HG02870 (cell line): Measurements from ENCODE around the gene RBMS3.

Experiments
- ATAC-seq: cut with Tn5 transposase; IDR thresholded peaks from one replicate; pipeline ENCODE4 v1.9.1; 2021; ENCODE audit warnings: mild to moderate bottlenecking, moderate library complexity; ENCODE audit not compliant: unreplicated experiment

RBMS3 gene

DNA sequence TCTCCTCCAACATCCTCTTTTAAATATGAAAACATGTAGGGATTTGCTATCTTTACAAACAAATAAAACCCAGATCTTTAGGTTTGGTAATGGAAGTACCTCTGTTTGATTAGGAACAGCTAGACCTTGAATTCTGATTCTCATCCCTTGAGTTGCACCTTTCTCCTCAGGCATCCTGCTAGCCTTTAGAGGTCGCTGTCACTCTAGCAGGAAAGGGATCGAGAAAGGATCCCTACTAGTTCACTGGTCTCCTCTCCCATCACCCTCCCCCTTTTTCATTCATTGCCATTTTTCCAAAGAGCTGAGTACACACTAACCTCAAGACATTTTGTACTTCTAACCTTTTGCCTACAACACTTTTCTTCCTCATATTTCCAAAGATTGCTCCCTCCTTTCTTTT, 569.8 kb downstream of the RBMS3 start:
- no peak for ATAC-seq

DNA sequence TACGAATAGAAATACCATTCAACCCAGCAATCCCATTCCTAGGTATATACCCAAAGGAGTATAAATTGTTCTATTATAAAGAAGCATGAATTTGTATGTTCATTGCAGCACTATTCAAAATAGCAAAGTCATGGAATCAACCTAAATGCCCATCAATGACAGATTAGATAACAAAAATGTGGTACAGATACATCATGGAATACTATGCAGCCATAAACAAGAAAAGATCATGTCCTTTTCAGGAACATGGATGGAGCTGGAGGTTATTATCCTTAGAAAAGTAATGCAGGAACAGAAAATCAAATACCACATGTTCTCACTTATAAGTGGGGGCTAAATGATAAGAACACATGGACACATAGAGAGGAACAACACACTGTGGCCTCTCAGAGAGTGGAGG, 571.9 kb downstream of the RBMS3 start:
- no peak for ATAC-seq

DNA sequence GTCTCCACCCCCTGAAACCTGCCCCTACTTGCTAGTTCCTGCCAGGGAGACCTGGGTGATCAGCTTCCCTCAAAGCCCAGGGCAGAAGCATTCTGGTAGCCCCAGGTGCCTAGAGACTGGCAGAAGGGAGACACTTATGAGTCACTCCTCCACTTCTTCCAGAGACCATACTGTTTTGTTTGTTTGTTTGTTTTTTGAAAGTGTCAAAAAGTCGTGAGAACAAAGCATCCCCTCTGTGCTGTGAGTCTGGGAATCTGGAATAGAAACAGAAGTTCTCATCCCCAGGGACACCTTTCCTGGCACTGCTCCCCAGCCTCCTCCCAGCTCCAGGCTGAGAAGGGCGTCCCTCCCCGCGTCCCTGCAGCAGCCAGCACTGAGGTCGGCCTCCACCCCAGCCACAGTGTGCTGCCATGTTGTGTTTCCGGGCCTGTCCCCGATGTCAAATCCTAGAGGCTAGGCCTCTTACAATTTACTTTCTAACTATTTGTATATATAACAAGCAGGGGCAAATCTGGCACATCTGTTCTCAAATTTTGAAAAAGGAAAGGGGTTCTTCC, 573.0 kb downstream of the RBMS3 start:
- no peak for ATAC-seq

DNA sequence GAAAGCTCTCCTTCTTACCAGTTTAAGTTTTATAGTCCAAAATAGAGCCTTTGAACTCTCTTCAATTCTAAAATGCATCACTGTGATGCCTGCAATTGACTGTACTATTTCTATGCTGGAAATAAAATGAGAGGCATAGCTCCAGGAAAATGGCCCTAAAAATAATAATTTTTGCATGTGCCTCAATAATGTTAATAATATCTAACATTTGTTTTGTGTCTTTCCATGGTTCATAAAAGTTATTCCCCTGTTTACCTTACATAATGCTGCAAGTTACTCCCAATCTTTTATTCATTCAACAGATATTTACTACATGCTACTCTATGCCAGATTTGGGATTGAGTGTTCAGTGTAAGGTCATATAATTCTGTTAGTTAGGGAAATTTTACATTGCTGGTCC, 574.0 kb downstream of the RBMS3 start:
- no peak for ATAC-seq

DNA sequence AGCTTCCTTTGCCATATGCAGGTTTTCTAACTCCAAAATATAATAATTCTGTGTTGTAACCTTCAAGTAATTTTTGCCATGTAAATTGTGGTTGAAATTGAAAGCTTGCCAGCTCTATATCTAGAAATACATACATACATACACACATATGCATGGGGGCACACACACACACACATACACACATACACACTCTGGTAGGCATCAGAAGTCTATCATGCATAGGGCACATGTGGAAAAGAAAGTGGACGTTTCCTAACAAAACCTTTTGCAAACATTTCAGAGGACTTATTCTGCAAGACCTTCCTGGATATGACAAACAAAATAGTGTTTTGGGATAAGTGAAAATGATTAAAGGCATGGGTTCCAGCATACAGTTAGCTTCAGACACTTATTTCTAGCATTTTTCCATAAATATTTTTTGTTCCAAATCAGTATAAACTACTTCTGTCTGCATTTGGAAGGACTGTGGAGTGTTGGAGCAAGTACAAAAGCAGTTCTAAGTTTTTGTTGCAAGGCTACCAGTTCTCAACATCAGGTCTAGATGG, 578.9 kb downstream of the RBMS3 start:
- no peak for ATAC-seq

DNA sequence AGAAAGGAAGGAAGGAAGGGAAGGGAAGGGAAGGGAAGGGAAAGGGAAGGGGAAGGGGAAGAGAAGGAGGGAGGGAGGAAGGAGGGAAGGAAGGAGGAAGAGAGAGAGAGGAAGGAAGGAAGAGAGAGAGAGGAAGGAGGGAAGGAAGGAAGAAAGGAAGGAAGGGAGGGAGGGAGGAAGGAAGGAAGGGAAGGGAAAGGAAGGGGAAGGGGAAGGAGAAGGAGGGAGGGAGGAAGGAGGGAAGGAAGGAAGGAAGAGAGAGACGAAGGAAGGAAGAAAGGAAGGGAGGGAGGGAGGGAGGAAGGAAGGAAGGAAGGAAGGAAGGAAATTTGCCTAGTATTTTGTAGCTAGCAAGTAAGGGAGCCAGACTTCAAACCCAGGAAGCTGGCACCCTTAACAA, 583.9 kb downstream of the RBMS3 start:
- ATAC-seq = no peak

DNA sequence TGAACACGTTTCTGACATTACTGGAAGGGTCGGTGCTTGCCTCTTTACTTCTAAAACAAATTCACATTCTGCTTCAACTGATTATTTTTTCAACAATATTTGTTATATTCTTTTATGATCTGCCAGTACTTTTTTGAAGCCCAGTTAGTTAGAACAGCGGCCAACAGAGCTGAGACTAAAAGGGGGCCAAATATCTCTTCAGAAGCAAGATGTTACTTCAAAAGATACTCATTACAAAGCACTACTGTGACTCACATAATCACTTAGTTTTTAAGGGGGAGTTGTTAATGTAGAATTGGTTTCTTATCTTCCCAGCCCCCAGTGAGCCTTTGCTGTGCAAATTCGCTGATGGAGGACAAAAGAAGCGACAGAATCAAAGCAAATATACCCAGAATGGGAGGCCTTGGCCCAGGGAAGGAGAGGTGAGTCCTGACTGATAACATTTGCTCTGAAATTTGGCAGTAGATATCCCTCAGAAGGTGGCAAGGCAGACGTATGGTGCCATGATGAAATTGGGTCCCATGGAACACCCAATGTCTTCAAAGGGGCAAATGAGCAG, 587.8 kb downstream of the RBMS3 start:
- no peak for ATAC-seq

DNA sequence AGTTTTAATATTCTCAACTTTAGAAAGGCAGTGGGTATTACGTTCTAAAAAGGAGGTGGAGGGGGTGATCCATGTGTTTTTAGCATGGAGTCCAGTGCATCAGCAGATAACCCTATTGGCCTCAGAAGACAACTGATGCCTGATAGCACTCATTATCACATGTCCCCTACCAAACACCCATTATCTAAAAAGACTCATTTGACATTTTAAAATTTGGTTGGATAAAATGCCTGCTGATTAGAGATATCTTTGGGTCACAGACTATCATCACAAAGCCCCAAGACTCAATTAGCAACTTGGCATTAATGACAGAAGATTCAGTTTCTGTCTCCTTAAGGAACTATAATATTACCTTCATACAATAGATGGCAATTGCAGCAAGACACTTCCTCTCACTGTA, 589.3 kb downstream of the RBMS3 start:
- no peak for ATAC-seq

DNA sequence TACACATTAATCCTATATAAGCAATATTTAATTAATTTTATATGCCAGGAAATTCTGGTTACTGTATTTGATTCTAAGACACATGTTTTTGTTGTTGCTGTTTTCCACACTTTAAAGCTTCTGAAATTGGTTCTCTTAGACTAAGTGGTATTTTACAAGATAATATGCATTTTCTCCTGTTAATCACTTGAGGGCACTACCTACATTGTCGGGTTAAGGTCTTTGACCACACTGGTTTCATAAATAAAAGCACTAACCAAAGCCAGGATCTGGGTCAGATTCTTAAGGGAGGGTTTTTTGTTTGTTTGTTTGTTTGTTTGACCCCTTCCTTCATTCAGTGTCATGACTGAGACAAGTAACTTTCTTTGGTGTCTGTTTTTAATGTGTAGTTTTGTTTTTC, 590.2 kb downstream of the RBMS3 start:
- no peak for ATAC-seq

DNA sequence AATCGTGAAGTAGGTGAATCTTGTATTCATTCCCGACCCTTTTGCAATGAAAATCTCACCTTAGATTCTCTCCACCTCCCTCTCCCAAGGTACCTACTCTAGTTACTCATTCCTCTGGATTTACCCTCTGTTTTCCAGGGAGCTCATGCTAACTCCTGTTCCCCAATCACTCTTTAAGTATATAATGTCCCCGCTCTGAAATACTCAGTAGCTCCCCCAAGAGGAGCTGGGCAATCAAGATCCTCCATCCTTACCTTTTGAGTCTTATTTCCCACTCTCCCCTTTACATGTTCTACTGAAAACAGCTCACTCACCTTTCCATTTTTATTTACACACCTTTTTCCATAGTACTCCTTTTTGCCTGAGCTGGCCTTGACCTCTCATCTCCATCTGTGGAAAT, 599.9 kb downstream of the RBMS3 start:
- no peak for ATAC-seq

DNA sequence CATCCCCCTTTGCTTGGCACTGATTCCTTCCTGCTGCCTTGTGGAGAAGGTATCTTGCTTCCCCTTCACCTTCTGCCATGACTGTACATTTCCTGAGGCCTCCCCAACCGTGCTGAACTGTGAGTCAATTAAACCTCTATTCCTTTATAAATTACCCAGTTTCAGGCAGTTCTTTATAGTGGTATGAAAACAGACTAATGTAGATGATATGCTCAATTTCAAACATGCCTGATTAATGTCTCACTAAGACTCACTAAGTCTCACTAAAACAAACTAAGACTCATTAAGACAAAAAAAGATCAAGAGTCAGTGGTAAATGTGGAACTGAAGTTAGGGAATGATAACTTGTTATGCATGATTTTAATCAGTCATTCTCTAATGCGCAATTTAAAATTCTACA, 606.6 kb downstream of the RBMS3 start:
- ATAC-seq = no peak

DNA sequence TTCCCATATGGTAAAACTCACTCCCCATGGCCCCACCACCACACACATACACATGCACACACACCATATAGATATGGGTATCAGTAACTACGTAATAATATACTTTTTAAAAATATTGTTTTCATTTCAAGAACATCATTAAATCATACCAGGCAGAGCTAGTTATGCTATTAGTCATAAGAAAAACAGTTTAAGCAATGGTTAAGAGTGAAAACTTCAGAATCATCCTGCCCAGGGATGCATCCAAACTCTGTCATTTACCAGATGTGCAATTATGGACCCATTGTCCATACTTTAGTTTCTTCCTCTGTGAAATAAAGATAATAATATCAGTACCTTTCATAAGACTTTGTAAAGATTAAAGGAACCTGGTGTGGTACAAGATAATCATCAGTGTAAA, 608.3 kb downstream of the RBMS3 start:
- ATAC-seq = no peak

DNA sequence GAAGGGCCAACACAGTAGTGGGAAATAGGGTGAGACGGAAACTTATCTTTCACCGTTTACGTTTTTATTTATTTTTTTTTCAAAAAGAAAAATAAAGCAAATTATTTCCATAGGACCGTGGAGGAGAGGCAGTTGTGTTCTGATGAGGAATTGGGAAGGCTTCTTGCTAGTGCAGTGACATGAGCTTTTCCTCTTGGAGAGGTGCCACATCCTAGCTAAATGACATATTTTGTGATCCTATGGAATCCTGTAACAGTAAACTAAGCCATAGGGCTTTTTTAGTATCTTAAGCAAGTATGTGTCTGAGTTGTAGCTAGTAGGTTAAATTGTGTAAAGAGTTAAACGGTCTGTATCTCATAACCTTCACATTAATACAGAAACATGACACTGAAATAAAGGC, 609.9 kb downstream of the RBMS3 start:
- ATAC-seq = no peak

DNA sequence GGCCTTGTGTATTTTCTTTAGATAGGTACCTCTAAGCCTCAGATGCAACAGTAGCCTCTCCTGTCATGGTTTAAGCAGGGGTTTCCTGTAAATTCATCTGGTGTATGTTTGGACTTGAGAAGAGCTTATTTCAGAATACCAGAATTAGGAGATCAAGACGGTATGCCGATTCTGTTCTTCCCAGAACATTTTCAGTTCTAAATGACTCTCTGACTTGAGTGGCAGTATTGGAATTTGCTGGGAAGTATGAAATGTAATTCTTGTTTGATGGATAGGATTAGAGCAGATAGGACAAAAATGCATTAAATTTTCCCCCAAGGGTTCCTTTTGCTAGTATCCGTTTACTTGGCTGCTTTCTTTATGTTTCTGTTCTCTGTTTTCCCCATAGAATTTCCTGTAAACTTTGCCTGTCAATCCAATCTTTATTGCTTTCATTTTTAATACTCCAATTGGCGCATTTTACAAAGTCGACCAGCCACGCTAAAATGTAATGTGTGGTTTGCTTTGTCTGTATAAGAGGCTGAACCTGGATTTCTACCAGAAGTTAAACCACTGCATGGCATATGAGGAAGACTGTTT, 612.2 kb downstream of the RBMS3 start:
- no peak for ATAC-seq

DNA sequence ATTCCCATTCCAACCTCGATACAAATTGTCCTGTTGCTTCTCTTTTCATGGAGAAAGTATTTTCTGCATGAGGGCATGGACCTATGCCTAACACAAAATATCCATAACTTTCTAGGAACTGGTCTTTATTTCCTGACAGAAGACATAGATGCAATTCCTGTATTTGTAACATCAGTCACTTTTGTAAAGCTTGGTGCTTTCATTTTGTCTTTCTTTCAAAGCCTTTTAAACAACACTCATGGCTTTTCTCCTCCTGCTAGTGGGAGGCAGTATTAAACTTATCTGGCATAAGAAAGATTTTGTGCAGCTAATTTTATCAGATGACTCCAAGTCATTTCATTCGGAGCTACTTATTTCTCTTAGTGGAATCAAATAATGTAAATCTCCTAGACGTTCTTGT, 616.0 kb downstream of the RBMS3 start:
- no peak for ATAC-seq

DNA sequence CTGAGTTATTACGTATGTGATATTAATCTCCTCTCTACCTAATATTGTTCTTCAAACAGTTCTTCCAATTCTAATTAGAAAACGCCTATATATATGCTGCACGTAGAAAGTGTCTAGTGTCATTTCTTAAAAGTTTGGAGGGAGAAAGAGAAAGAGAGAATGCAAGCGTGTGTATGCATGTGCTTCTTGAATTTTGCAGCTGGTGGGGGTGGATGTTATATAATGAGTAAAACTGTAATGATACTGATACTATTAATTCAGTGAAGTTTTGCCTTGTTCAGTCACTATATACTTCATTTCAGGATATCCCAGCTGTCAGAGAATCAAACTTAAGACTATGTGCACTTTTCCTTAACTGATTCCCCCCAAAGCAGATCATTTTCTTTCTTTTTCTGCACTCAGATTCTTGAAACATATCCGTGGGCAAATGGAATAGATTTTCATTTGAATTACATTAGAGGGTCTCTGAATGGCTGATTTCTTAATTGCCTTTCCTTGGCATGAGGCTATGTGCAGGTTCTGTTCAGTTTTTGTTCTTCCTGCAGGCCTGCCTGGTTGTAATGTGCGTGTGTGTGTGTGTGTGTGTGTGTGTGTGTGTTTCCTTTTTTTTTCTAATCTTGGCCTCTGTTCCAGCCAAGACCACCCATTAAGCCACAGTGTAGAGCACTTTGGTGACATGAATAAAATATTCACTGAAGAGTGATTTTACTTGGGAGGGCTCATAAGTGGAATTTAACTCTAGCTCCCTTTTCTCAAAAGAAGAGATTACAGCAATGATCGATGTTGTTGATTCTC, 617.5 kb downstream of the RBMS3 start:
- ATAC-seq = no peak

DNA sequence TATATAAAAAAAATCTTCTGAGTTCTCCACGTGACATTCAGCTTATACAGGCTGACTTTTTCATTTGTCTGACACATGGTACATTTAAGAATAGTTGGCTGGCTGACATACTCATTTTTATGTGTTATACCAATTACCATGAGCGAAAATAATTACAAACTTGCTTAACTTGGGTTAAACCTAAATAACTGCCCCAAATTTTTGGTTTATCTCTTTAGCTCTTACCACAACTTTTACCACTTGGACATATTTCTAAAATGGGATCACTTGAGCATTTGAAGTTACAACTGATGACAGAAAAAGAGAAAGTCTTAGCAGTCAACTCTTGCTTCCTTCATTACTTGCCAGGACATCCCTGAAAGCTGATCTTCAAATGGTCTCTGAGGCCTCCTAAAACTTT, 618.1 kb downstream of the RBMS3 start:
- ATAC-seq = no peak

DNA sequence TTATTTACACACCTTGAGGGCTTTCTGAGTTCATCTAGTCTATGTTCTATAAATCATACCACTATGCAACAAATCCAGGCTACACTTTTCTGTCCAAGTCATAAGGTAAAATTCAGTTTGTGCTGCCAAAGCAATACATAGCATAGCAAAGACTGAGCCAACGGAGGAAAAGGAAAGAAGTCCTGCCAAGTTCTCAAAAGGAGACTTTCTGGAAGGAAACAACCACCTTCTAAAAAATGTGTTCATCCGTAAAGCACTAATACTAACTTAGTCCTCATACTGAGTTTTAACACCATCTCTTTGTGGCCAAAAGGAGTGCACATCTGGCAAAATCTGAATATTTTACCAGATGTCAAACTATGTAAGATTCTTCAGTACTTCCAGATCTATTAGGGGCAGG, 620.2 kb downstream of the RBMS3 start:
- no peak for ATAC-seq

DNA sequence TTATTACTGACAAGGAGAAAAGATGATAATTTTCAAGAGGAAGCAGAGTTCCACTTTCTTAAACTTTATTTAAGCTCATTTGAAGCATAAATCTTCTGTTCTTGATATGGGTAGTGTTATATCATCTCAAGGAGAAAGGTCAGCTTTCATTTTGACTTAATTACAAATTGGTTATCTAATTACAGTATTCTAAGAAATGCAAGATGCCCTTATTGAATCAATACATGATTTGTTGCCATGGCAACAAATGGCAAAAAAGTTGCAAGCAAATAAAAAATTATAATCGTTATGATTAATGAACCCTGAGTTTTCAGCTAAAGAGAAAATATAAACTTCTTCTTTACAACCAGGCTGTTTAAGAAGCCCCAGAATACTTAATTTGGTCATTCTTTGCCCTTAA, 622.7 kb downstream of the RBMS3 start:
- ATAC-seq = no peak

DNA sequence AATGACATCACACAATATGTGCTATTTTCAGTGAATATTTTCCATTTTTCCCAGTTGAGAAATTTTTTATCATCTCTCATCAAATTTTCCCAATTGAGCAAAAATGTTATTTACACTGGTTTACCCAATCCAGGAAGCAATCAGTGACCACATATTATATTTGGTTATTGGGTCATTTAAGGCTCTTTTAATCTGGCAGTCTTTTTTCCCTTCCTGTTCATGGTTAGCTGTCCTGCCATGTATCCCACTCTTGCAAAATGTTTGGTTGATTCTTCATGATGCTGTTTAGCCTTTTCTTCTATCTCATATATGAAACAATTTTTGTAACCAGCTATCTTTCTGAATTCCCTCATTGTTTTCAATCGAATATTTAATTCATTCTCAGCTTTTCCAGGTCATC, 626.0 kb downstream of the RBMS3 start:
- ATAC-seq = no peak

DNA sequence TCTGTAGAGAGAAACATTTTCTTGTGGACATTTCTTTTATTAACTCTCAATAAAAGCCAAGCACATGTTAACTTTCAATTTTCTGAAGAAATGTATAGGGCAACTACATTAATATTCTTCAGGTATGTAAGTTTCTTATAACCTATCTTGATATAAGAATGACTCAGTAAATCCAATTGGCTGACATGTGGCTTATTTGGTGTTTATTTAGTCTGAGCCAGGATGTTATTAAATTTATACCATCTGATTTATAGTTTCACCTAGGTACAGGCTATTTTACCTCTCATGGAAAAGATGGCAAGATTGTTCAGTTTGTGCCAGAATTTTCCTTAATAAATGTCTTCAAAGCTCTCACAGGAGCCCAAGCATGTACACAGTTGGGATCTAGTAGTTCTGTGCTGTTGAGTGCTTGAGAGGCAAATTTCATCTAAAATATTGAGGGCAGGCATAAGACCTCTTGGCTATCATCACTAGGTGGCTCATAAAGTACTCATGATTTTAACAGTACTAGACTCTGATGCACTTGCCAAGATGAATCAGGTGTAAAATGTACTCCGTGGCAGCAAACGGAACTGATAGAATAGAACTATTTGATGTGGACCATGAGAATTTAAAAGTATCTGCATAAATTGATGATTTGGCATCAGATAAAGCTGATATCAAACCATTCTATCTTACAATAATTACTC, 631.9 kb downstream of the RBMS3 start:
- no peak for ATAC-seq
